ENCODE data around the gene RGL1.

RGL1 gene

GRCh38 chr1:183926983-183927382 is 122.1 kb downstream of the RGL1 start:
- no peak for DNase-seq

- DNase-seq, result no peak
Observed at GRCh38 chr1:183931646-183932271, 126.8 kb downstream of the RGL1 start.

- DNase-seq, result no peak
Observed at GRCh38 chr1:183932412-183932811, 127.5 kb downstream of the RGL1 start.

- no peak for DNase-seq
Observed at GRCh38 chr1:183933528-183934179, 128.7 kb downstream of the RGL1 start.

GRCh38 chr1:183934314-183934713 is 129.4 kb downstream of the RGL1 start:
- DNase-seq, result no peak

- no peak for DNase-seq
Observed at GRCh38 chr1:183936009-183936408, 131.1 kb downstream of the RGL1 start.

- DNase-seq, result no peak
Observed at GRCh38 chr1:183936791-183937190, 131.9 kb downstream of the RGL1 start.

GRCh38 chr1:183937611-183938010 is 132.7 kb downstream of the RGL1 start:
- DNase-seq, result no peak

- DNase-seq, result no peak
Observed at GRCh38 chr1:183941001-183941400, 136.1 kb downstream of the RGL1 start.

GRCh38 chr1:183942933-183943693 is 138.2 kb downstream of the RGL1 start:
- no peak for DNase-seq

- DNase-seq, result no peak
Observed at GRCh38 chr1:183945428-183946319, 140.8 kb downstream of the RGL1 start.

GRCh38 chr1:183946320-183946613 is 141.3 kb downstream of the RGL1 start:
- no peak for DNase-seq

- DNase-seq, result no peak
Observed at GRCh38 chr1:183947988-183948387, 143.1 kb downstream of the RGL1 start.

GRCh38 chr1:183952101-183952500 is 147.2 kb downstream of the RGL1 start:
- no peak for DNase-seq

- DNase-seq, result no peak
Observed at GRCh38 chr1:183953031-183953430, 148.1 kb downstream of the RGL1 start.

- DNase-seq, result no peak
Observed at GRCh38 chr1:183954496-183954895, 149.6 kb downstream of the RGL1 start.

- DNase-seq, result peak; percentile 41 to 45
Observed at GRCh38 chr1:183956559-183957188, 151.8 kb downstream of the RGL1 start.

GRCh38 chr1:183957216-183957830 is 152.4 kb downstream of the RGL1 start:
- DNase-seq, result no peak

- no peak for DNase-seq
Observed at GRCh38 chr1:183958958-183959357, 154.0 kb downstream of the RGL1 start.

- DNase-seq, result no peak
Observed at GRCh38 chr1:183961132-183961531, 156.2 kb downstream of the RGL1 start.

GRCh38 chr1:183962903-183963302 is 158.0 kb downstream of the RGL1 start:
- DNase-seq, result no peak

GRCh38 chr1:183965726-183966125 is 160.8 kb downstream of the RGL1 start:
- DNase-seq, result no peak
